Fibroblast of pulmonary artery (primary cell): ENCODE results near the gene NPBWR2.
"Not testable (repeated sequence)": the region's sequence is repeated elsewhere in the genome, so short reads cannot be mapped to it uniquely, and the experiment has no call there.

Experiments used
- DNase-seq: peaks from one replicate; pipeline ENCODE4 v3.0.0-alpha.2; 2010; ENCODE audit warnings: low read depth
- H3K4me3 ChIP-seq: replicated peaks from 2 replicates; pipeline ENCODE4 v1.5.1; 2011; ENCODE audit warnings: low read depth, mild to moderate bottlenecking, control low read depth, low read length, moderate library complexity
- CTCF ChIP-seq: IDR thresholded peaks from 2 replicates; pipeline ENCODE4 v1.5.1; 2011; ENCODE audit warnings: mild to moderate bottlenecking, control low read depth, low read length, inconsistent platforms; ENCODE audit errors: missing control alignments

Gene NPBWR2

GRCh38 chr20:64093013-64093503 is 14.3 kb downstream of the NPBWR2 start:
- DNase-seq: no peak
- TF ChIP-seq CTCF: no peak

DNA sequence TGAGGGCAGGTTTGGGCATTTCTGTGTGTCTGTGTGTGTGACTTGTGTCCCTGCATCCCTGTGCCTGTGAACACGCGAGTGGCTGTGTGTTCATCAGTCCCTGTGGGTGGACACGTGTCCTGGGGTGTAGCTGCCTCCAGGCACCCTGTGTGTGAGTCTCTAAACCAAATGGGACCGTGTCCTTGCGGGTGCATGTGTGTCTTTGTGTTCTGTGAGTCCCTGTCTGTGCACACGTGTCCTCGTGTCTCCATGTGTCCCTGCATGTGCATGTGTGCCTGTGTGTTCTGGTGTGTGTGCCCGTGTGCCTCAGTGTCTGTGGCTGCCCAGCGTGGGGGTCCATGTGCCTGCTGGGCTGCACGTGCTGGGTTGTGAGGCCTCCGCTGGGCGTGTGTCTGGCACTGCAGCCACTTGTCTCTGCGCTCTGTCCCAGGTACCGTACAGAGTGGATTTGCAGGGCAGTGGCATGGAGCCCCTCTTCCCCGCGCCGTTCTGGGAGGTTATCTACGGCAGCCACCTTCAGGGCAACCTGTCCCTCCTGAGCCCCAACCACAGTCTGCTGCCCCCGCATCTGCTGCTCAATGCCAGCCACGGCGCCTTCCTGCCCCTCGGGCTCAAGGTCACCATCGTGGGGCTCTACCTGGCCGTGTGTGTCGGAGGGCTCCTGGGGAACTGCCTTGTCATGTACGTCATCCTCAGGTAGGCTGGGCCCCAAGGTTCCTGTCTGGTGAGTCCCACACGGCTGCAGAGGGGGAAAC is 14.9 kb downstream of the NPBWR2 start:
- no peak for DNase-seq
- no peak overlapping the region for H3K4me3 ChIP-seq
- no peak for TF ChIP-seq CTCF

More at GRCh38 chr20:64093013-64093503, 14.3 kb downstream of the NPBWR2 start:
- no peak overlapping the region for H3K4me3 ChIP-seq

DNA sequence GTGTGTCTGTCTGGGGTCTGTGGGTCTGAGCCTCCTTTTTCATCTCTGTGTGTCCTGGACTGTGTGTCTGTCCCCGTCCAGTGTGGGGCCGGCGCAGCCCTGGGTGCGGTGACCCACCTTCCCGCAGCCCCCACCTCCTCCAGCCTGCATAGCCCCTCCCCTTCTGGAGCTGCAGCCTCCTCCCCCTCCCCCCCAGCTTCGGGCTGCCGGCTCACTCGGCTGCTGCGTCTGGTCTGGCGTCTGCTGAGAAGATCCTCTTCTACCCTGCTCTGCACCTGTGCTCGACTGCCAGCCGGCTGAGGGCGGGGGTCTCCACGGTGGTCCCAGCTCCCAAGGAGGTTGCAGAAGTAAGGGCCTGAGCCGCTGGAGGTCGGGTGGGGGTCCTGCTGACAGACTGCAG is 15.6 kb downstream of the NPBWR2 start:
- DNase-seq: no peak
- TF ChIP-seq CTCF: no peak
- no peak overlapping the region for H3K4me3 ChIP-seq

DNA sequence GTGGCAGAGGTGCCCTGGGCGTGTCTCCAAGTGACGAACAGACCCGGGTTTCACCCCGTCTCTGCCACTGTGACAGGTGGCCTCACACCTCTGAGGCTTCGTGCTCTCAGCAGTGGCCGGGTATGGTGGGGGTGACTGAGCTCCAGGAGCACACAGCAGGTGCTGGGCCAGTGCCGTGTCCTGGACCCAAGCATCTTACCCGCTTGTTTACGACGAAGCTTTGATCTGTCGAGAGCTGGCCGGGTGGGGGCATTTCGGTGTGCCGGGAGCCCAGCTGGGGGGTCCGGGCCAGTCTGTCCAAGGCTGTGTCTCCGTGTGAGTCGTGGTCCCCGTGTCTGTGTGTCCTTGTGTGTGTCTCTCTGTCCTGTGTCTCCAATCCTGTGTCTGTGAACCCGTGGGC is 16.0 kb downstream of the NPBWR2 start:
- no peak for TF ChIP-seq CTCF
- H3K4me3 ChIP-seq: no peak overlapping the region
- DNase-seq: no peak

DNA sequence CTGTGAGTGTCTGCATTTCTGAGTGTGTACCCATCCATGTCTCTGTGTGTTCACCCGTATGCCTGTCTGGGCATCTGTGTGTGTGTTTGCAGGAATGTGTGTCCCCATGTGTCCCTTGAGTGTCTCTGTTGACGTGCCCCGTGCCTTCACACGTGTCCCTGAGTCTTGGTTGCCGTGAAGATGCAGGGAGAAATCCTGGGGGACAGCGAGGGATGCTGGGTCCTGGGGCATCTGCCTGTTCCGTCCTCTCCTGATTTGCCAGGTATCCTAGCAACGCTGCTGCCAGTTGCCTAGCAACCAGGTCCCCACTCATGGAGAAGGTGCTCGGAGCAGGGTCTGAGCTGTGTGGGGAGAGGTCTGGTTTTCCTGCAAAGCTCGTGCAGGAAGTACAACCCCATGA is 17.2 kb downstream of the NPBWR2 start:
- TF ChIP-seq CTCF: no peak
- no peak overlapping the region for H3K4me3 ChIP-seq
- no peak for DNase-seq

- DNase-seq: not testable (repeated sequence)
These were observed 18.8 kb downstream of the NPBWR2 start for GRCh38 chr20:64088586-64088985.

GRCh38 chr20:64087226-64087825 is 20.0 kb downstream of the NPBWR2 start:
- DNase-seq: not testable (repeated sequence)

More at GRCh38 chr20:64088586-64088985, 18.8 kb downstream of the NPBWR2 start:
- not testable (repeated sequence) for H3K4me3 ChIP-seq

GRCh38 chr20:64086801-64087200 is 20.6 kb downstream of the NPBWR2 start:
- no peak overlapping the region for H3K4me3 ChIP-seq
- no peak for TF ChIP-seq CTCF
- no peak for DNase-seq

More at GRCh38 chr20:64087226-64087825, 20.0 kb downstream of the NPBWR2 start:
- not testable (repeated sequence) for H3K4me3 ChIP-seq
